Mesenteric fat pad (tissue), 1 donor: Measurements from ENCODE around the gene BMPER. TPM values are rescaled to one million over a fixed set of nuclear protein-coding genes. Genes with fewer than 3 reads are reported as not detected.

Experiments used
- DNase-seq: peaks from one replicate; pipeline ENCODE4 v3.0.0-alpha.2; 2020; ENCODE audit warnings: low spot score
- total RNA-seq: library from RNA; stranded (reverse); fragmentation: NEBNext Ultra II Directional; extraction: Animal tissue kit (Norgen Biotek cat#: 25700); gene quantifications from one replicate; pipeline ENCODE4 v1.2.1, GENCODE V29; 2021
- donor health status: DM: yes; HTN: yes; CAD: no.

Gene BMPER
- total RNA-seq, 1 donor from 2014 or later: 4.6 TPM

DNA sequence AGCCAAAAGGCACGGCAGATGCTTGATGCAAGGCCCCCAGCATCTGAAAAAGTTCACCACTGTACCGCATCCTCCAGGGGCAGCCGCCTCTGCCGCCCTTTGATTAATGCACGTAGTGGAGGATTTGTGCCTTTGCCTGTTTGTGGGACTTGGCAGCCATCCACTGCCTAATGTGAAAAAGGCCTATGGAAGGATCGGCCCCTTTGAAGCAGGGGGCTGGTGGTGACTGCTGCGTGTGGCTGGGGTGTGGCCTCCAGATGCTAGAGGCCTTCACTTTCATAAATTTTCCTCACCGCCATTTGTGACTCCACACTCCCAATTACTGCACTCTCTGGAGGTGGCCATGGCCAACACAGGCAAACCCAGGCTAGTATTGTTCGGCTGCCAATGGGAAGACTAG lies 226.0 kb downstream of the BMPER start:
- no peak for DNase-seq

DNA sequence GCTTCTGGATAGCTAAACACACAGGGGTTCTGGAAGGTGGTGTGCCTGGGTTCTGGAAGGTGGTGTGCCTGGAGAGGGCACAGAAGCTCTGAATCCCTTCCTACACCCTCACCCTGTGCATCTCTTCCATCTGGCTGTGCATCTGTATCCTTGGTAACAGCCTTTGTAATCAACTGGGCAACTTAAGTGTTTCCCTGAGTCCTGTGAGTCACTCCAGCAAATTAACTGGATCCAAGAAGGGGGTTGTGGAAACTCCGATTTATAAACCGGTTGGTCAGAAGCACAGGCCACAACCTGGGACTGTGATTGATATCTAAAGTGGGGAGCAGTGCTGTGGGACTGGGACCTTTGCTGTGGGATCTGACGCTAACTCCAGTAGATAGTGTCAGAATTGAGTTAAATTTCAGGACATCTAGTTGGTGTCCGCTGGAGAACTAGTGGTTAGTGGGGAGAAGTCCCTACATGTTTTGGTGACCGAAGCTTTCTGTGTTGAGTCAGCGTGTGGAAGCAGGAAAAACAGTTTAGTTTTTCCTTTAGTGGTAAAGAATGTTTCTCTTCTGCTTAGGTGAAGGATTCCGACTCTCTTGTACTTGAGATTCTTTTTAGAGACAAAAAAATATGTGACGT lies 228.1 kb downstream of the BMPER start:
- DNase-seq: no peak

DNA sequence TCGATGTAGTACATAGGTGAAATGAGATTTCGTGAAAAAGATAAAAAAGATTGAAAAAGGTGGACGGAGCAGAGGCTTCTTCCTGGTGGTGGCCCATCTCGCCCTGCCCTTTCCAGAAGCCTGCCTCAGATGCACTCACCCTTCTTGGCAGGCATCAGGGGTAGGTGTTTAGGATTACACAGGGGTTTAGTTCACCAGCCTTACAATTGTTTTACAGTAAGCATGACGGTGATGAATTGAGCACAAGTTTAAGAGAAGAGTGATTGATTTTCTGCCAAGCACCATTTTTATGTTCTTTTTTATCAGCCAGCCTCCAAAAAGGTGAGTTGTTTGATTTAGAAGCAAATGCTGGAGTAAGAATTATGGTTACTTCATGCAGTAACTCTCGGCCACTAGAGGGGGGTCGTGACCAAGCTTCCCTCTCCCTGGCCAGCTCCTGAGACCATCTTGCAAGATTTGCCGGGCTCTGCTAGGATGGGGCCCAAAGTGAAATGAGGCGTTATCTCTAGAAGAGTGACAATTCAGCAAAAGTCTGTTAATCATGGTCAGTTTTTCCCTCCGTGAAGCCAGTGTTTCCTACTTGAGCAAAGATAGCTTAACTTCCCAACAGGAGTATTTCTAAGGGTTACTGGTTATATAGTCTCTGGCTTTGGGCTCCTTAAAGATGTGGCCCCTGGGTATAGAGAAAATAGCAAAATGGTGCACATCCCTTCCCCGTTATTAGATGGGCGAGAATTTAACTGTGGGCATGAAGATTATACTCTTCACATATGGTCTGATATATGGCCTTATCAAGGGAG lies 228.8 kb downstream of the BMPER start:
- no peak for DNase-seq

DNA sequence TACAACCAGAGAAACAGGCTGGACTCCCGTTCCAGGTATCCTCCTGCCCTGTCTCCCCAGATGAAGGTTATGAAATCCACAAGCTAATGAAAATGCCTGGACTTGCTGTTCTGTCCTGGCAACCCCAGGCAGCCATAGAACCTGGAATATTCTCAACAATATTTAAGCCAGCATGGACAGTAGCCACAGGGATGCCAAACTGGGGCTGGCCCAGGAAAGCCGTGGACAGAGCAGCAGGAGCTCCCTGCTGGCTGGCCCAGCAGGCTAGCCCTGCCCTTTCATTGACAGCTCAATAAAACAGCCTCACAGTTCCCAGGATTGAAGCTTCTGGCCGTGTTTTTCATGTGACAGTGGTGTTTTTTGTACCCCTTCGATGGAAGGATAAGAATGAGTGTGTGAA lies 230.6 kb downstream of the BMPER start:
- DNase-seq: no peak

DNA sequence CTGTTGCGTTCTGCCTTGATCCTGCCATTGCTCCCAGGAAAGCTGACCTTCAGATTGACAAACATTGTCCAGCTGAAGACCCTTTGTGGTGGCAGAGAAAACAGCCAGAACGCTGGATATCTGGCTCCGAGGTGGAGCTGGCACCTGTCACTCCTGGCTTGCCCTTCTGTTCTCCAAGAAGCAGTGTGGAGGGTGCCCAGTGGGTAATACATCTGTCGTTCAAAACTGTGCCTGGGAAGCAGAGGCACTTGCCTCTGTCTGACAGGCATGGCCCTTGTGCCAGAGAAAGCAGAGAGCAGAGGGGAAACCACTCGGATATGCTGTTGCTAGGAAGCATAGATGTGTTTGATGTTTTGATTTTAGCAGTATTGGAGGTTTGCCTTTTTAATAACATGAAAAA lies 231.4 kb downstream of the BMPER start:
- DNase-seq: no peak

DNA sequence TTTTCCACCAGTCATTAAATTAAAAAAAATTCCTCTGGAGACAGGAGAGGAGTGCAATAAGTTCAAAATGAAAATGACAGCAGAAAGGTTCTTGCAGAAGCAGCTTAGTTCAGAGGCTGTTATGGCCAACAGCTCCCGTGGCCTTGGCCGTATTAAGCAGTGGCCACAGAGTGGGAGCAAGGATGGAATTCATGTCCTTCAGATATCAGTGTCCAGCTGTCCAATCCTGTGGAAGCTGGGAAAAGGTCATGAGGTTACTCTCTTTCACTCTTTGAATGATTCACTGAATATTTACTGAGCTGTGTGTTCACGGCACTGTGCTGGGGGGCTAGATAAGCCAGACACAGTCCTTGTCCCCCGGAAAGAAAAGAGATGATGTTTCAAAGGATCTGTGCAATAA lies 231.8 kb downstream of the BMPER start:
- no peak for DNase-seq

DNA sequence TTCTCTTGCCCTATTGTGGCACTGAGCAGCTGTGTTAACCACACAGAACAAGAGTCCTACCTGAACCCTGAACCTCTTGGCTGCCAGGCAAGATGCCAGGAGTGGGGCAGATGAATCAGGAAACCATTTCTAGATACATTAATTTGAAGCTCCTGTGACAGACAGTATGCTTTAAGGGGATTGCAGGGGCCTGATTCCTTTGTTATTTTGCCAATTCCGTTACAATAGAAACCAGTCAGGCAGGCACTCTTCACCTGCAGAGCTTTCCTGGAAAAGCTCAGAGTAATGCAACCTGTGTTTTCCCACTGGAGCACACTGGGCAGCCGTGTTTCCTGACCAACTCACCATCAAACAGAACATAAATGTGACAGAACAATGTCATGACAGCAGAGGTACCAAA lies 233.1 kb downstream of the BMPER start:
- DNase-seq: no peak

DNA sequence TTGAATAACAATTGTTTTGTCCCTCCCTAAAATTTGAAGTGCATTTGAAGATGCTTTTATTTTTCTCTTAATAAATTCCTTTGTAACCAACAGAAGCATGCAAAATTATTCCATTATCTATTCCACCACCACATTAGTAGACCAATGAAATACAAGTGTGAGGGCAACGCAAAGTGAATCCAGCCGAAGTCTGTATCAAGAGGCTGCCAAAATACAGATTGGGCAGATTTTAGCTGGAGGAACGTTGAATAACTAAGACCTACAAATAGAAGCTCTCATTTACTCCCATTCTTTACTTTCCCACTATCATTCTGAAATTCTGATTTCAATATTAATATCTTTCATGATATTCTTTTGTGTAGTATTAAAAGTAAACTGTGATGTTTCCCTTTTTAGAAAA lies 233.7 kb downstream of the BMPER start:
- DNase-seq: no peak

DNA sequence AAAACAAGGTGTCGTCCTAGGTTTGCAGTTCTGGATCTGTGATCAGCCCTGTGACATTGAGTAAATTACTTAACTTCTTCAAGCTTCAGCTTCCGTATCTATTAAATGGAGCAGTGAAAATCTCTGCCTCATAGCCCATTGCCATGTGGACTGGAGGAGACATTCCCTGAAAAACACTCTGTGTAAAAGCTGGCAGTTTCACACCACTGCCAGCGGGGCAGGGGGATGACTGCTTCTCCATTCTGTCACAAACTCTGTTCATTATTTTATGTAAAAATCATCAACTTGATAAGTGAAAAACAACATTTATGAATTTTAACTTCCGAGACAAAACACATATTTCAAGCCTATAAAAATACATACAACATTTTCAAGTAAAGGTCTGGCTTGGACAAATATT lies 234.7 kb downstream of the BMPER start:
- DNase-seq: no peak

DNA sequence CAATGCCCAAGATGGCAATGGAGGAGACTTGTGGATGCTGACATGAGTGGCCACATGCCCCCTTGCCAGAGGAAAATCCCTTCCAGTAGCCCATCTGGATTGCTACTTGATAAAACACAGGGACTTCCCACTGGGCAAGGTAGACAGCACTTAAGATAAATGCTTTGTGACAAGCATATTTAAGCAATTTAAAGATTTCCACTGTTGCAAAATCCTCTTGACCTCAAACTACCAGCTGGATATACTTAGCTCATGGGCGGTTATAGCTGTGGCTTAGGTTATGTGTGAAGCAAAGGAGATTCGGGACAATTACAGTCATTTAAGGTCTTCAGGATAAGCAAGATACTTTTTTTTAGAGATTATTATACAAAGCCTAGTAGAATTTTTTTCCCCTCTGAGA lies 238.1 kb downstream of the BMPER start:
- no peak for DNase-seq

DNA sequence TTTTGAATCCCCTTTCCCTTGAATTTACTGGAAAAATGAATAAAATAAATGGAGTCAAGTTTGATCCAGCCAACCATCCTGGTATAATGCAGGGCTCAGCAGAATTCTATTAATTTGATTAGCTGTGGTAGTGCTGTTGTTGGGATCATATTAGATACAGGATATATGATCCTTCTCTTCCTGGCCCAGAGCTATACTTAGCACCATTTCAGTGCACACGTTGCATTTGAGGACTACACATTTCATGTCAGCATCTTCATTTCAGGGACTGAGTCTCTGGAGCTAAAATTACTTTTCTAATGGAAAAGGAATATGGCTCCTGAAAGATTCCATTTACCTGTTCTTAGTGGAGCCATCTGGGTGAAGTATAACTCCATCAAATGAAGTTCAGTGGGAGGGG lies 240.3 kb downstream of the BMPER start:
- no peak for DNase-seq

DNA sequence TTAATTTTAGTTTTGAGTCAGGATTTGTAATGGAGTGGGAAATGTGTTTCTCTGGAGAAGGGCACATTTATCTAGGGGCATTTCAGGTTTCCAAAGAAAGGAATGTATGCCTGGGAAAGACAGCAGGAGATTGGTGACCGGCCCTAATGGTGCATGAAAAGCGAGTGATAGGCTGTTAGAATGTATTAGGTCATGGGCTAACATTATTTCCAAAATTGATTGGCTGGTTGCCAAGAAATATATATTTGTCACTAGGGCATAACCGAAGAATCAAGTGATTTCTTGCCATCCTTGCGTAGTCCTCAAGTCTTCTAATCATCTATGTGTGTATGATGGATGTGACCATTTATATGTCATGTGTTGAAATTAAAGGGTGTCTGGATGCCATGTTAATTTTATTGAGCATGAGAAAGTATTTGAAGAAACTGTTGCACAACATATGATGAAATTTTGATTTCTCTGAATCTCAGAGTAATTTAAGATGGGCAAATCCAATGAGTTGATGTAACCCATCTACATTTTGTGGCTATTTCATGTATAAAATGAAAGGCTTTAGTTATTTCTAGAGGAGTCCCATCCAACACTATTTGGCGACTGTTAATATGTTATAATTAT lies 248.4 kb downstream of the BMPER start:
- DNase-seq: no peak

DNA sequence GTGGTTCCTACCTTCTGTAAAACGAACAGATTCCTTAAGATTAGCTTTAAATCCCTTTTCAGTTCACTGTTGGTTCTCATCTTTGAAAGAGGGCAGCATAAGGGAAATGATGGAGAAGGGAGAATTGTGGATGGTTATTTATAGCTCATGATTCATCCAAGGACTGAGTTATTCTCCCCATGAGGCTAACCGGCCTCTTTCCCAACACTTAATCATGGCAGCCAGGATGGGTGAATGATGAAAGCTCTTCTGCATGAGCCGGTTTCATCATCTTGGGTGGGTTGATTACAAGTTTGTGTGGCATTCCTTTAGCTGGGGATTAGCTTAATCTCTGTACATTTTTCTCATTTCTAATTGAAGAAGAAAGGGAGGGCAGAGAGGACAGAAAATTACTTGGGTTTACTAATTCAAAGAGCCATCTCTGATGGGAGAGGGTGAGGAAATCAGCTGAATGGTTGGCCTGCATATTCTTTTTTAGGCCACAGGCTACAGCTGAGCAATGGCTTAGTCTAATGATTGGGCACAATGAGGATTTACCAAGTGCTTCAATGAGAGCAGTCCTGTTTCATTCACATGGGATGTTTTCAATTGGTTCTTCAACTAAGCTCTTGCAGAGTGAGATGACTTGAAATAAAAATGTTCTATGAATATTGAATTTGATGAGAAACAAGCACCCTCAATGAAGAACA lies 250.0 kb downstream of the BMPER start:
- DNase-seq: no peak

DNA sequence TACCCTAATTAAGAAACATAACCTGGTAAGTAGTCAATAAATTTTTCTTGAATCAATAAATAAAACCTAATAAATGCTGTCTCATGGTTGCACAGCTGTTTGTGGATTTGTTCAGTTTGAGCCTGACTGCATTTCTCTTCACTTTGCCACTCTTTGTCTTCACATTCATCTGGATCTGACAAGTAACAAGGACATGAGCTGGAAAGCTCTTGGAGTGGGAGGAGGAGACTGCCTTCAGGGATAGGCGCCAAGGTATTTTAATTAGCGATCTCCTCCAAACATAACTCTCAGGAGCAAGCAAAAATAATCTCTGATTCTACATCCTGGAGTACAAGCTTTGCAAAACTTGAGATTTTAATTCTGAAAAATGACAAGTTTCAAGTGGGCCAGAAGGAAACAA lies 251.0 kb downstream of the BMPER start:
- no peak for DNase-seq

DNA sequence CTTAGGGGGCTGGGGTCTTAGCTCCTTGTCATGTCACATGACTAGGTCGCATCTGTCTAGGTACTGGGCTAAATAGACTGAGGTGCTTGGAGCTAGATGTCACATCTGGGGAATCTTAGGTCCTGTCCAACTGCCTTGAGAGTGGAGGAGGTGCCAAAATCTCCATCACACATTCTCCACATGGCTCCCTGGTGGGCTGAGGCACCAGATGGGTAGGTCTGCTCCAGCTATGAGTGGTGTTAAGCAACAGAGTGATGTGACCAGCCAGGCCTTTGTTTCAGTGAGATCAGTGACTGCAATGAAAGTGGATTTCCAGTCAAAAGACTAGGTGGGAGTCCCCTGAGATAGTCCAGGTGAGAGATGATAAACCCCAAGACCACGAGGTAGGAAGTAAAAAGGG lies 251.8 kb downstream of the BMPER start:
- no peak for DNase-seq

DNA sequence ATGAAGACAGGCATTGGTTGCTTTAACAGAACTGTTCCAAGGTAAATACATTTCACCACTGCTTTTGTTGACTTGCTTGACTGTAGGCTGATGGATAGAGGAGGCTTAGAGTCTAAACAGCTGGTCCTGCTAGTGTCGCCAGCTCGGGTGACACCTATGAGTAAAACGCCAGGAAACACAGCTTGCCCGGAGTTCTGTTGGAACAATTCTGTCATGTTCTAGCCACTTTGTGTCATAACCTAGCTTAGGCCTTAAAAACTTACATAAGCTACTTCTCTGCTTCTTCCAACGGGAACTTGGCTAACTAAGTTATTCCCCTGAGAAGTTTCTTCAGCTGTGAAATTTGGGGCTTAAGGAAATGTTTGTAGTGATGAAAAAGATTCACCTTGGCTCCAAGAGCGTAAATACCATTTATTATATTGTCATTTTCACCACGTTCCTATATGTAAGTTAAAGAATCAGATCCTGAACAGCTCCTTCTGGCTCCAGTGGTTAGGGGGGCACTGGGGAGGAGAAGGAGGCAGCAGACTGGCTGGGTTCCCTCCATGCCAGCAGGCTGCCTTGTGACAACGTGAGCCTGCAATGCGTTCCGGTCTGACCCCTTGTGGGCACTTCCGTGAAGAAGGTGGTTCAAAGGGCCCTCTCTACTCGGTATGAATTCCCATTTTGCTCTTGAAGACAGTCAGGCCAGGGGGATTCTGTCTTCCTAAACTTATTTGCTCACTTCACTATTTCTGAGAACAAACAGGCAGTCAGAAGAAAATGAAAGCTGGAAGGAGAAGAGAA lies 253.2 kb downstream of the BMPER start:
- no peak for DNase-seq

DNA sequence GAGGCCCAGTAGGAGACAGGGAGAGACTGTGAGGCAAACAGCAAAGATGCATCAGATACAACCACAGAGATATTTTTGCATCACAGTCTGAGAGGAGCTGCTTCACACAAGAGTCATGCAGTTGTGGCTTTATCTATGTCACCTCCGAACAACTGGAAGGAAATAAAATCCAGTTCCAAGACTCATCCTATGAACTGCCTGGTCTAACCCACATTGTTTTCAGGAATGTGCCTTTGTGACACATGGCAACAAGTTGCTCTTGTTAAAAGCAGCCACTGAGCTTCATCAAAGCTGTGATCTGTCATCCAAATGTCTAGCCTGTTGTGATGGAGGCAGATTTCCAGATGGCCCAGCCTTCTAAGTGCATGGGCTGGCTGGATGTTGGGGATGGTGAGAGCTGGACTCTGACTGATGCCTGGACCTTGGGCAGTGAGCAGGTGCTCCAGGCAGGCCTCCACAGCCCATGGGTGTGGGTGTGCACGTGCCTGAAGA lies 255.0 kb downstream of the BMPER start:
- no peak for DNase-seq

DNA sequence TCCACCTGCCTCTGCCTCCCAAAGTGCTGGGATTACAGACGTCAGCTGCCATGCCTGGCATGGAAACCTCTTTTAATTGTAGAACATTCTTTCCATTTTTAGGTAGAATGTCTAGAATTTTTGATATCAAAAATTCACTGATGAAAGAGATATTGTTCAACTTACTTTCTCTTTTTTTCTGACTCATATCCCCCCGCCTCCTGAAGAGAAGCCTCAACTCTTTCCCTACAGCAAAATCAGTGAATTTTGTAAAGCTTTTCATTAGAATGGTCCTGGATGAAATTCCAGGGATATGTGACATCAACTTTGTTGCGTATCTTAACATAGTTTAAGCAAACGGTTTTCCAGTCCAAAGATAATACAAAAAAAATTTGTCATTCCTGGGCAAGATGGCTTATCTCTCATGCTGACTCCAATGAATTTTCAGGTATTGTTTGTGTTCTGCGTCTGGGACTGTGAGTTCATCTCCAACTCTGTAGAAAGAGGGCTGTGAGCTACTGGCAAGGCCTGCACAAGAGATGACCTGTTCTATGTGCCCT lies 256.8 kb downstream of the BMPER start:
- no peak for DNase-seq

DNA sequence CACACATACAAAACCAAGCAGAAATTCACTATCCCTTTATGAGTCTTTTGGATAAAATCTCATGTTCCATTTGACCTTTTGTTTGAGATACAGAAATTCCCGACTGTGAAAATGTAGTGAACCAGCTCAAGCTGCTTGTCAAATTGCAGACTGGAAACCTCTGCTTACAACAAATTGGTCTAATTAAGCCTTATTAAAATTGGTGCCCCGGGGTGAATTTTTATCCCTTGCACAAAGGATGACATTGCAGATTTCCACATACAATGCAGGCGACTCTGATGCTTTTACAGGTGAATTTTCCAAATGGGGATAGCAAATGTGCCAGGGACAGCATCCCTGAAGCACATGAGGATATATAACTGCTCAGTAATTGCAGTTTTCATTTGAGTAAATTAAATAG lies 257.3 kb downstream of the BMPER start:
- no peak for DNase-seq

DNA sequence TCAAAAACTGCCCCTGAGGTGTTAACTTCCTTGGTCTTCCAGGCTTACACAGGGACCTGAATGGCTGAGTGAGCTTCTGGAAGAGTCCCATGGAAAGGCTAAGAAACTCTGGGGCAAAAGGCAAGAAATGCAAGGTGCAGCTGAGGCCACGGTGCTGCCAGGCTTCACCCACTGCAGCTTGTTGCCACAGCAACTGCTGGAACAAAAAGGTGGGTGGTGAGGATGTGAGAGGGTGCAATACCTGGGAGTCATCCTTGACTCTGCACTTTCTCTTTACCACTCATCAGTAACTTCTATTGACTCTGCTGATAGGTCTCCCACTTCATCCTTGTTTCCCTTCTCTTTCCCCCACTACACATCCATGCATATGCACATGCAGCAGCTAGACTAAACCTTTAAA lies 258.6 kb downstream of the BMPER start:
- DNase-seq: no peak

DNA sequence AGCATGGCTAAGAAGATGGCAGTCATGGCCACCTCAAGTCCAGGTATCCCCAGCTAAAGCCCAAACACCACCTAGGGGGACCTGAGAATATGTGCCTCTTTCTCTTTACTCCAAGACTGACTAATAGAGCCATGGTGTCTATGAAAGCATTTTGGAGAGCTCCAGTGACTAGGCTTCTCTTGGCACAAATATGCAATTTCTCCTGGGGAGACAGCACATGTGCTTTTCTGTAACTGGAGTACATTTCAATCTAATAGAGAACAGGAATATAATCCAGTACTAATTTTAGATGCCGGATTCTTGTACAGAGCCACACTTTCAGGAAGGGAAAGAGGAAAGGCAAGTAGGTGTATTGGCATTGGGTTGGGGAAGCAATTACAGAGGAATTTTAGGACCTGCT lies 260.1 kb downstream of the BMPER start:
- no peak for DNase-seq
